AML-193 (cell line): ENCODE data around the gene PLEKHA5.
A peak's percentile ranks its signal among the peaks of the same experiment; 100 is the strongest.
"Not testable (repeated sequence)": the region's sequence is repeated elsewhere in the genome, so short reads cannot be mapped to it uniquely, and the experiment has no call there.

Source experiments
- DNase-seq, 2 experiments: peaks; one replicate each; lab custom pipeline; 2025; lab: John Stamatoyannopoulos, UW

Gene PLEKHA5

DNA sequence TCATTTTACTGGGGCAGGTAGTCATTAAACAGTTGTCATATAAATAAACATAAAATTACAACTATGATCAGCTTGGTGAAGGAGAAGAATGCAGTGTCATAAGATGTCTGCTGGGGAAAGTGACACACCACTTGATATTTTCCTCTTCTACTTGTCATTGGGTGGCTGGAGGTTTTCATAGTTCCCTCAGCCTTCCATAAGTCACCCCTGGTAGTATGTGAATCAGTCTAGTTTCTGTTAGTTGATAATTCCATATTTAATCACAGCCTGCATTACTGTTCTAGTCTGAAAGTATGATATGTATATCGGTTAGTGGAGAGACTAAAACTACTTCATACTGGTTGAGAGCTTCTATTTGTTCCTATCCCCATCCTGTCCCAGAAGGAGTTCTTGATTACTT is 38.2 kb downstream of the PLEKHA5 start:
- DNase-seq, result no peak

- no peak for DNase-seq
These were observed 39.1 kb downstream of the PLEKHA5 start for GRCh38 chr12:19168644-19169043.

DNA sequence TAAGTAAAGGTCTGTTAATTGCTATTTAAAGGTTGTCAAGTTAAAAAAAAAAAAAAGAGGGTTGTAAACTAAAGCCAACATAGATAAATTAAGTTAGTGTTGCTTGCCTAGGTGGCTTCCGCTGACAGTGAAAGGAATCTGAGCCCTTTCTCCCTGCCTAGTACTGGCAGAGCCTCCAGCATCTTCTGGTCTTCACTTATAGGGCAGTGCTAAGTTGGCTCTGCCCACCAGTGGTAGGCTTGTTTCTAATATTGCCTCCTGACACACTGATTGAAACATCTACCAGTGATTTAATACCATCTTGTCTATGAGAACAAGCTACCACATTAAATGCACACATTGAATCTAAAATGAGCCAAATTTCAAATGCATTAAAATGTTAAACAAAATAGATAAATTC is 39.7 kb downstream of the PLEKHA5 start:
- no peak for DNase-seq

DNA sequence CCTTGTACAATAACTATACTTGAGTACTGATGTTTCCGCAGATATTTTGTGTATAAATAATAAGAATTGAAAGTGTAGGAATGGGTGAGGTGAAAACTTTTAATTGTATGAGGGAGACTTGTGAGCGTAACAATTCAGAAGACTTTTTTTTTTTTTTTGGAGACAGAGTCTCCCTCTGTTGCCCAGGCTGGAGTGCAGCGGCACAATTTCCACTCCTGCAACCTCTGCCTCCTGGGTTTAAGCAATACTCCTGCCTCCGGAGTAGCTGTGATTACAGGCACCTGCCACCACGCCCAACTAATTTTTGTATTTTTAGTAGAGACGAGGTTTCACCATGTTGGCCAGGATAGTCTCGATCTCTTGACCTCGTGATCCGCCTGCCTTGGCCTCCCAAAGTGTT is 40.8 kb downstream of the PLEKHA5 start:
- not testable (repeated sequence) for DNase-seq

GRCh38 chr12:19171731-19172130 is 42.2 kb downstream of the PLEKHA5 start:
- no peak for DNase-seq

DNA sequence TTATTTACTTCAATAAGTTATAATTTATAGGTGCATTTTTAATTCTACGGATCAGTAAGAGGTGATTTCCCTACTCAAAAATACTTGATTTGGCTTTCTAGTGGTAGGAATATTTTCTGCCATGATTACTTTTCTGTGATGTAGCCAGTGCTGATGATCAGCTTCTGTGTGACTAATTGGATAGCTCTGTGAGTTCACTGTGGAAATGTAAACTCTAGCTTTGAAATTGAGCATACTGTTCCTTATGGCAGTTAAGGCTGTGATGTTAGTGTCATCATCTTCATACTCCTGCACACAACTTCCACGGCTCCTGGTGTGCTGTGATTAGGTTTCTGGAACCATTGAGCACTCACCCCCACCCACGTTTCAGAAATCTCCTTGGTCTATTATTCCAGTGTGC is 48.2 kb downstream of the PLEKHA5 start:
- DNase-seq, result no peak

GRCh38 chr12:19179986-19180385 is 50.5 kb downstream of the PLEKHA5 start:
- no peak for DNase-seq

- DNase-seq, result peak; percentile 26 to 29
These were observed 52.3 kb downstream of the PLEKHA5 start for GRCh38 chr12:19181666-19182426.

DNA sequence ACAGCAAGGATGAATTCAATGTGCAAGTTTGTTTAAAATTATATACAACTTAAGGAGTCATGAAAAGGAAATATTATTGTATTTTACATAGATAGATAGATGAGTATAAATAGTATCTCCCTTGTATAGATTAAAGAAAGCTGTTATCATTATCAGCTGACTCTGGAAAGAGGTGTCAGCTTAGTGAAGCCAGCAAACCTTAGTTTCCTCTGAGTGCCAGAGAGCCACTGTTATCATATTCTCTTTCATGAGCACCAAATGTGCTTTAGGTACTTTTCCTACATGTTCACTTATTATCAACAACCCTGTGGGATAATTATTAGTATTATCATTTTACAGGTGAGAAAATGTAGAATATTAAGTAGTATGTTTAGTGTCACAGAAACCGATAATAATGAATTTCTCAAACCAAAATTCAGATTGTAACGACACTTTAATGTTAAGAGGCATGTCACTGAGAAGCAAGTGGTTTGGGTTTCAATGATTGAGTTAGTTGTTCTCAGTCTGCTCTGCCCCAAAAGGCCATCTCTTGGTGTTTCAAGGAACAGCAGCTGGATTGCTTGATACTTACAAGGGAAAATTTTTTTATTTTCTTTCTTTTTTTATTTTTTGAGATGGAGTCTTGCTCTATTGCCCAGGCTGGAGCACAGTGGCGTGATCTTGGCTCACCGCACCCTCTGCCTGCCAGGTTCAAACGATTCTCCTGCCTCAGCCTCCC is 53.7 kb downstream of the PLEKHA5 start:
- DNase-seq, result no peak

DNA sequence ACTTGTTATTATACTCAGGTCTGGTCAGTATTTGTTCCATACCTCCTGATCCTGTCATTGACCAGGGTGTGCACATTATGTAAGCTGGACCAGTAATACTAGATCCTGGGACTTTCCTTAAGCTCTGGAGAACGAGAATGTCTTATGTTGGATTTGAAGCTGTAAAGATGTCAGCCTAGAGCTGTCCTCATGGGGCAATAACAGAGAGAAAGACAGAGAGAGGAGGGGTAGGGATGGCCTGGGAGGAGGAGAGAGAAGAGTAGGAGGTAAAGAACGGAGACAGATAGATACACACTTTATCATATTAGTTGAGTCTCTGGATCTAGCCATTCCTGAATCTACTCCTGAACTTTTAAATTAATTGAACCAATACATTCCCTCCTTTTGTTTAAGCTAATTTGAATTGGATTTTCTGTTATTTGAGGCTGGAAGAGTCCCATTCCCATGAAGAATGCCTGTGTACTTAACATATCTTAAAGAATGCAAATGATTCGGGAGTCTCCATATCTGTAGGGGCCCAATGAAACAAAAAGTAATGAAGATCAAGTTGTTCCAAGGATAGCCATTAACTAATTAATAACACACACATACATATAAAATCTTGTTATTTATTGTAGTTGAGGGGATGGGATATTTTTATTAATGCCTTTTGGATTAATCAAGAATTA is 55.9 kb downstream of the PLEKHA5 start:
- DNase-seq, result no peak

- peak; percentile 35 to 42 for DNase-seq
These were observed 57.5 kb downstream of the PLEKHA5 start for GRCh38 chr12:19186722-19187661.

GRCh38 chr12:19189522-19189921 is 60.0 kb downstream of the PLEKHA5 start:
- no peak for DNase-seq

- peak; percentile 82 to 90 for DNase-seq
These were observed 60.9 kb downstream of the PLEKHA5 start for GRCh38 chr12:19190292-19191031.

GRCh38 chr12:19191089-19191488 is 61.6 kb downstream of the PLEKHA5 start:
- no peak for DNase-seq

GRCh38 chr12:19191563-19191962 is 62.0 kb downstream of the PLEKHA5 start:
- no peak for DNase-seq

DNA sequence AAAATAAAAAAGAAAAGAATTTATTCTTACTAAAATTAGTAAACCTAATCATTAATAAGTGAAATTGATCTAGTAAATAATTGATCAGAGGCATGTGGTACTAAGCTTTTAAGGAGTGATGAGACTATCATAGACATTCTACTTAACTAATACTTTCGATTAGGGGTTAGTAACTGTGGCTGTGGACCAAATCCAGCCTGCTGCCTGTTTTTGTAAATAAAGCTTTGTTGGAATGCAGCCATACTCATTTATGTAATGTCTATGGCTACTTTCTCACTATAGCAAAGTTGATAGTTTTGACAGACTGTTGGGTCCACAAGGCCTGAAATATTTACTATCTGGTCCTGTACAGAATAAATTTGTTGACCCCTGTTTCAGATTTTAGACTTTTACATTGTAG is 63.2 kb downstream of the PLEKHA5 start:
- no peak for DNase-seq

- no peak for DNase-seq
These were observed 65.4 kb downstream of the PLEKHA5 start for GRCh38 chr12:19194963-19195362.

DNA sequence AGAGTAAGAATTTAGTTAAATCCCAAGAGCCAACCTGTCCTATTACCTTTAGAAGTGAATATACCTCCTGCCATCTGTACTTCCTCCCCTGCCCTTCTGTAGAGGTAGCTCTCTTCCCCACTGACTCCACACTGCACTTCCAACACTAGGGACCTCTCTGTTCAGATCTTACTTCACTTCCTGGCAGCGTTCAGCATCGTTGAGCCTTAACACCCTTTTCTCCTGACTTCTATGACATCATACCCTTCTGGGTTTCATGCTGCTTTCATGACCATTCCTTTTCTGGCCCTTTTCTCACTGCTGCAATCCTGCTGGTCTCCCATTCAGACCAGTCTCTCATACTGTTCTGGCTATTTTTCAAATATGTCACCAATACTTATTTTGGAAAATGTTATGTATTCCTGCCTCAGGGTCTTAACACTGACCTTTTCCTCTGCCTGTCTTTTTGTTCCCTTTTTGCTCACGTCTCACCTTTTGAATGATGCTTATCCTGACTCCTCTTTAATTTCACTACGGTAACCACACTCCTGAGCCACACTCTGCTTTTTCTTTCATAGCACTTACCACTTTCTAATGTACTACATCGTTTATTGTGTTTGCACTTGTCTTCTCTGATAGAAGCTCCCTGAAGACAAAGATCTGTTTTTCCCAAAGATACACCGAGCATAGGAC is 67.6 kb downstream of the PLEKHA5 start:
- DNase-seq, result peak in 1 of 2 experiments; percentile 5

GRCh38 chr12:19198272-19198671 is 68.7 kb downstream of the PLEKHA5 start:
- DNase-seq, result no peak

GRCh38 chr12:19199332-19199731 is 69.8 kb downstream of the PLEKHA5 start:
- DNase-seq, result no peak

GRCh38 chr12:19200261-19200660 is 70.7 kb downstream of the PLEKHA5 start:
- DNase-seq, result no peak
